KOPT-K1 (cell line): Measurements from ENCODE around the gene CORO1C.

Experiments used
- H3K27ac ChIP-seq: fragments of 200-600 bp; sonication (generic); 2 replicates; pipeline ENCODE4 v1.5.1; 2016; ENCODE audit warnings: antibody characterized with exemption, mild to moderate bottlenecking, low read depth, low read length; ENCODE audit not compliant: poor library complexity, severe bottlenecking
- H3K36me3 ChIP-seq: fragments of 200-600 bp; sonication (generic); 2 replicates; pipeline ENCODE4 v1.5.1; 2017; ENCODE audit warnings: antibody characterized with exemption, mild to moderate bottlenecking, low read length, moderate library complexity; ENCODE audit not compliant: insufficient read depth
- H3K9me3 ChIP-seq: fragments of 200-600 bp; sonication (generic); 2 replicates; pipeline ENCODE4 v1.5.1; 2017; ENCODE audit warnings: antibody characterized with exemption, low read length, mild to moderate bottlenecking; ENCODE audit not compliant: insufficient read depth, poor library complexity, severe bottlenecking

Gene CORO1C

DNA sequence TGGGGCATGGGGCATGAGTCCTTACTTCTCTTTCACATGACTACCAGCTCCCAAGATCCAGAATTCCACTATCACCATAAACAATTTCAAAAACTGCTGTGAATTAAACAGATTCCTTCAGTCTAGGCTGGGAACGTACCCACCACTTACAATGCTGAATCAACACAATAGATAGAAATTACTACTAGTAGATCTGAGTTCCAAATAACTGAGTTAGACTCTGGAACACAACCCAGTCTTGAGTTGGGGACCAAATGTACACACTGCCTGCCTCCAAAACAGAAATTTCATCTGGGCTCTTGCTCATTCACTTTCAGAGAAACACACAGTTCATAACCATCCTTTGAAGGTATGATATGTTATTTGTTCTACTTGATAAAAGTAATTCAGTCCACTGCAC is 8.9 kb downstream of the CORO1C start:
- Histone ChIP-seq H3K36me3 (no peaks in the 10 kb centered on the region), H3K9me3 (no peaks in the 10 kb centered on the region), H3K27ac (no peak overlapping the region)

DNA sequence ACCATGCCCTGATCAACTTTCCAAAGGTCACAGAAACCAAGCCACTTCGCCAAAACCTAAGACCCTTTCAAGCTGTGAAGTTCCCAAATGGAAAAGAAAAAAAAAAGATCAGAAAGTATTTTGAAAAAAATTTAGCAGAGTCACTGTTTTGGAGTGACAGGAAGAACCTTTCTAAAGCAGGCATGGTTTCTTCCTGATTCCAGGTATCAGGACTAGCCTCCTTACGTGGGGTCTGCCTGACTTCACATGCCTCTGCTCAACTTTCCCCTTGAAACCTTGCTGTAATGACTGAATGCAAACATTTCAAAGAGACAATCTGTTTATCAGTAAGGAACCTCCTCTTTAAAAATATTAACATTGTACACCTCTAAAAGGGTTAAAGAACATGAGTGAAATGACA is 9.5 kb downstream of the CORO1C start:
- H3K27ac ChIP-seq, result no peak overlapping the region
- peaks cover 2% of the 10 kb centered on the region; the same call in 1 of the 2 replicates for H3K36me3 ChIP-seq
- H3K9me3 ChIP-seq, result no peaks in the 10 kb centered on the region

DNA sequence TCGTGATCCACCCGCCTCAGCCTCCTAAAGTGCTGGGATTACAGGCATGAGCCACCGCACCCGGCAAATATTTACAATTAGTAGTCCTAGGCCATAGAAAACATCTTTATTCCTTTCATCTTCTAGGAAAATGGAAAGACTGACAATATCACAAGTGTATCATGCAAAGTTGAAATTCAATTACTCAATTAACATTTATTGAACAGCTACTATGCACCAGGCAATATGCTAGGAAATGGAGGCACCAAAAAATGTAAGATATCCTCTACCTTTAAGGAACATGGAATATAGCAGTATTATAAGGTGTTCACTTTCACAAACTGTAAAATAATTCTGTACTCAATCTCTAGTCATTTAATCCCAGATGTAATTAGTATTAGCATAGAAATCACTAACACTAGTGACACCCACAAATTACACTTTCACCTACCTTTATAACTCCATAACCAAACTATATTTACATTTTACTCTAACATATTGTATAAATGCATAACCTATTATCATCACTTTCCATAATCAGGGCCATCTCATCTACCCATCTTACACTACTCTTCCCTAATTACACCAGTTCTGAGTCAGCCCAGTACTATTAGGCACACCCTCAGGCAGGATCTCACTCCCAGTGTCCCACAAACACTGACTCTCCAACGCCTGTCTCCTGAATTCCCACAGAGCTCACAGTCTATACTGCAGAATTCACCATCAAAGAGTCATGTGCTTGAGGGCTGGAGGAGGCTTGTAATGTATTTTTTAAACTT is 10.4 kb downstream of the CORO1C start:
- Histone ChIP-seq H3K27ac (no peak overlapping the region), H3K9me3 (no peaks in the 10 kb centered on the region), H3K36me3 (peaks cover 4% of the 10 kb centered on the region; the same call in 1 of the 2 replicates)

DNA sequence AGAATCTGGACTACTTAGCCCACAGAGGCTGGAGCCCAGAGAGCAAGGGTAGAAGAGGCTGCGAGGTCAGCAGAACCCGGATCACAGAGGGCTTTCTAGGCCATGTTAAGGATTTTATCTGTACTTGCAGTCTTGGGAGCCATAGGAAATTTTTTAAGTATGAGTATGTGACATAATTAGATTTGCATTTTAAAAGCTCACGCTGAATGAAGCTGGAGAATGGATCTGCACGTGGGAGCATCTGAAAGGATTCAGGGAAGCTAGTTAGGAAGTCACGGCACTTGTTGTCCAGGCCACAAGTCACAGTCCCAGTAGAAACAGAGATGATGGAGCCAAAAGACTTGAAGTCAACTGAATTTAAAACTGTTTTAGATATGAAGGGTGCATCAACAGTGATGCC is 14.1 kb downstream of the CORO1C start:
- Histone ChIP-seq H3K27ac (no peak overlapping the region), H3K9me3 (no peaks in the 10 kb centered on the region), H3K36me3 (peaks cover 4% of the 10 kb centered on the region; the same call in 1 of the 2 replicates)

DNA sequence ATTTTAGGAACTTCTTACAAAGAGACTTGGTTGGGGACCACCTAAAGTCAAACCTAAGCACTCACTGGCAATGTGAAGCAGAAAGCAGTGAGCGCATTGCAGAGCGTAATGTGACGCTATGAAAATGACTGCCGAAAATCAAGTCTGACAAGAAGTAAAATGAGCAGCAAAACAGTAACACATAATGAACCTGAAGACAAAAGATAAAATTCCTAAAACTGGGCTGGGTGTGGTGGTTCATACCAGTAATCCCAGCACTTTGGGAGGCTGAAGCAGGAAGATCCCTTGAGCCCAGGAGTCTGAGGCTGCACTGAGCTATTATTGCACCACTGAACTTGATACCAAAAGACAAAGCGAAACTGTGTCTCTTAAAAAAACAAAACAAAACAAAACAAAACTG is 16.5 kb downstream of the CORO1C start:
- Histone ChIP-seq H3K27ac (no peak overlapping the region), H3K9me3 (no peaks in the 10 kb centered on the region), H3K36me3 (peaks cover 4% of the 10 kb centered on the region; the same call in 1 of the 2 replicates)

DNA sequence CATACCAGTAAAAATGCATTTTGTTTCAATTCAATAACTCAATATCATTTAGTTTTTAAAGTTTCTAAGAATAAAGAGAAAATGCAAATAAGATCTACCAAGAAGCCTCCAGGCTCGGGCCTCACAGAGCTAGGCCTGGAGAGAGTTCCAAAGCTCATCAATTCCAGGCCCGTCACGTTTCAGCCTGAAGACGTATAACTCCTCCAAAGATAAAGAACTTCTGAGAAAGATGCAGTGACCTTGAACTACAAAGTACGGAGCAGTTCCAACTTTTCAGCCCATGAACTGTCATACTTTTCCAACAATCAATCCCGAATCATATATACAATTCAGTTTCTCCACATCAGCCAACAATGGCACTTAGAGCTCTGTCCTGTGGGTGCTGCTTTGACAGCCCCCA is 17.8 kb downstream of the CORO1C start:
- H3K9me3 ChIP-seq, result no peaks in the 10 kb centered on the region
- H3K27ac ChIP-seq, result no peak overlapping the region
- H3K36me3 ChIP-seq, result peaks cover 4% of the 10 kb centered on the region; the same call in 1 of the 2 replicates

DNA sequence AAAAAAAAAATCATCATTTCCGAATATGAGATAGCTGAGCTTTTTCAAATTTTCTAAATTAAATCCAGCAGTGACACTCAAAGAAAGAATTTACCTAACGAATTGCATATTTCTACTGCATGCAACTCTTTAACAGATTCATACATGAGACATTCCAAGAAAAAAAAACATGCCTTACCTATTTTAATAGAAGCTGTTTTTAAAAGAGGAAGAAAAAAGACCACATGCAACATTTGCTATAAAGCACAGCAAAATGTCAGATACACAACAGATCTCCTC is 18.5 kb downstream of the CORO1C start:
- Histone ChIP-seq H3K9me3 (no peaks in the 10 kb centered on the region), H3K36me3 (peaks cover 4% of the 10 kb centered on the region; the same call in 1 of the 2 replicates), H3K27ac (no peak overlapping the region)

DNA sequence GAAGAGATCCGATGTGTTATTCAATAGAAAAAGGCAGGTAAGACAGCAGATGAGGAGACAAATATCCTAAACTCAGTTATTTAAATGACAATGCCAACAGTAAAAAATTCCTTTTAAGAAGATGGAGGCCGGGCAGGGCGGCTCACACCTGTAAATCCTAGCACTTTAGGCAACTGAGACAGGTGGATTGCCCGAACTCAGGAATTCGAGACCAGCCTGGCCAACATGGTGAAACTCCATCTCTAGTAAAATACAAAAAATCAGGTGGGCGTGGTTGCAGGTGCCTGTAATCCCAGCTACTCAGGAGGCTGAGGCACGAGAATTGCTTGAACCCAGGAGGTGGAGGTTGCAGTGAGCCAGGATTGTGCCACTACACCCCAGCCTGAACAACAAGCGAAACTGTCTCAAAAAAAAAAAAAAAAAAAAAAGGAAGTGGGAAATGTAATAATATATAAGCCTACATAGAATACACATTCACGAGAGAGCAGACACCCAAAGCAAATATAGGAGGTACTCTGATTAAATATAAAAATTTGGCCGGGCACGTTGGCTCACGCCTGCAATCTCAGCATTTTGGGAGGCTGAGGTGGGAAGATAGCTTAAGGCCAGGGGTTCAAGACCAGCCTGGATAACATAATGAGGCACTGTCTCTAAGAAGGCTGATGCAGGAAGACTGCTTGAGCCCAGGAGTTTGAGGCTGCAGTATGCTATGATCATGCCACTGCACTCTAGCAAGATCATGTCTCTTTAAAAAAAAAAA is 19.0 kb downstream of the CORO1C start:
- H3K27ac ChIP-seq, result no peak overlapping the region
- no peaks in the 10 kb centered on the region for H3K9me3 ChIP-seq
- peaks cover 4% of the 10 kb centered on the region; the same call in 1 of the 2 replicates for H3K36me3 ChIP-seq

DNA sequence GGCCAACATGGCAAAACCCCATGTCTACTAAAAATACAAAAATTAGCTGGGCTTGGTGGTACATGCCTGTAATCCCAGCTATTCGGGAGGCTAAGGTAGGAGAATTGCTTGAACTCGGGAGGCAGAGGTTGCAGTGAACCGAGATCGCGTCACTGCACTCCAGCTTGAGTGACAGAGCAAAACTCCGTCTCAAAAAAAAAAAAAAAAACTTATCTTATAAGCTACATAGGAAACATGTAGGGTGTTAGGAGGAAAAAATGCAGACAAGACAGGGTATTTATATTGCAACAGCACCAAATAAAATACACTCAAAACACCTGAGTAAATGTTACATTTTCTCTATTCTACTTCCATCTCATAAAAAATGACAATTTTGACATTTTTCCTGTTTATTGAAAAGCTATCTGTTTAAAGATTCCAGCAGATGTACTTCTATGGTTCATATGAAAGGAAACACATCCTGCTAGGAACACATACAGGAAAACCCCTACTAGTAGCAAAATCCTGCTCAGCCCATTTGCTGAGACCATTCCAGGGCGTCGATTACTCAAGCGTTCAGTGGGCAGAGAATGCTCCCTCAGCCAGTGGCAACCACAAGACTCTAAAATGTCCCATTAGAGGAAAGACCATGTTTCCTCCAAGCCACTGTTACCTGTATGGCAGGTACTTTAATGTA is 19.7 kb downstream of the CORO1C start:
- Histone ChIP-seq H3K36me3 (no peaks in the 10 kb centered on the region; the same call in 1 of the 2 replicates), H3K27ac (no peak overlapping the region), H3K9me3 (no peaks in the 10 kb centered on the region)

DNA sequence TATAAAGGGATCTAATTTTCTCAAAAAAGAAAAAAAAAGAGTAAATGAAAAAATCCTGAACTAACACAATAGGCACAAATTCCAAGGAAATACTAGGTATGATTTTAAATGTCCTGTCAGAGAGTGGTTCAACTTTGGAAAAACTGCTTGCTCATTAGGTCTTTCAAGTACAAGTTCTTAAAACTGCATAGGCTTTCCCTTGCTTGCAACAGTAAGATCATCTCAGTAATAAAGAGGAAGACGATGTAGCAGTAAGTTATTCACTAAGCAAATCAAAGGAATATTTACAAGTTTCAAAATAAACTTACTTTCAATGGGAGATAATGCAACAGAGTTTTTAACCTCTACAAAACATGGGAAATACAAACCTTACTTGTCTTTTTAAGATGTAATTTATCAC is 21.6 kb downstream of the CORO1C start:
- no peaks in the 10 kb centered on the region for H3K9me3 ChIP-seq
- no peak overlapping the region for H3K27ac ChIP-seq
- H3K36me3 ChIP-seq, result no peaks in the 10 kb centered on the region

DNA sequence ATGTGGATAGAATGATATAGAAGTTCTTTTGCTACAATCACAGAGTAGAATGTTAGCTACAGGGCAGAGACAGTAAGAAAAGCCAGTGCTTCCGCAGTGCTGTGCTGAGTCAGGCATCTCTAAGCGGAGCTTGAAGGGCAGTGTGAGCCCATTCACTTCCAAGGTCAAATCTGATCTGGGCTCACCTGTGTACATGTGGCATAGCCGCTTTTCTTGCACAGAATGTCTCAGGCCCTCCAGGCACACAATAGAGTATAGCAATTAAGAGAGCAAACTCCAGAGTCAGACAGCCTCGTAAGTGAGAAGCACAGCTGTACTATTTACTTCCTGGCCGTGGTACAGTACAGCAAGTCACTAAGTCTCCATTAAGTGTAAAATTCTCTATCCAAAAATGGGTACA is 26.8 kb downstream of the CORO1C start:
- Histone ChIP-seq H3K9me3 (no peaks in the 10 kb centered on the region), H3K36me3 (peaks cover 15% of the 10 kb centered on the region), H3K27ac (no peak overlapping the region)

DNA sequence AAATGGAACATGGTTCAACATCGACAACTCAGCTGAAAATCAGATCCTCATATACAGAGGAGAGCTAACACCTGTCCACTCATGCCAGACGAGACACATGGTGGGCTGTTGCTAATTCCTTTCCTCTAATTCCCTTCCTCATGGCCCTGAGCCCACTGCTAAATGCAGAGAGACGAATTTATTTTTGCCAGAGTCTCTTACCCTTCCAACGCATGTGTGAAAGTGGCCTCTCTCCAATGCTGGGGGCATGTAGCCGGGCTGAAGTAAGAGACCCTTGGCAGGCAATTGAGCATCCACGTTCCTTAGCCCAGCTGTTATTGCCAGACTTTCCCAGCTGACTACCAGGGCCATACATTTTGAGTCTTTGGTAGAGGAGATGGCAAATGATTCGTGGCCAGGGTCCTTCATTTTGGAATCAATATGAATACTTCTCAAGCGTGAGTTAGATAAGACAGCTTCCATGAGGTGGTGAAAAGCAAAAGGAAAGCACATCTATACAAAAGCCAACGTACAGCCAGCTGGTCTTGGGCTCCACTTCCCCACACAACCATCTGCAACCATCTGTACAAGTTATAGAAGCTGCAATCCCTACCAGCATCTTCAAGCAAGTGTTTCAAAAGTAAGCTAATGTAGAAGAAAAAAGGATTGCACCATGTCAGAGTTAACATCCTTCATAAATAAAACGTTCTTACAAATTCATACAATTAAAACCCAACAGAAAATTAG is 28.6 kb downstream of the CORO1C start:
- no peak overlapping the region for H3K27ac ChIP-seq

DNA sequence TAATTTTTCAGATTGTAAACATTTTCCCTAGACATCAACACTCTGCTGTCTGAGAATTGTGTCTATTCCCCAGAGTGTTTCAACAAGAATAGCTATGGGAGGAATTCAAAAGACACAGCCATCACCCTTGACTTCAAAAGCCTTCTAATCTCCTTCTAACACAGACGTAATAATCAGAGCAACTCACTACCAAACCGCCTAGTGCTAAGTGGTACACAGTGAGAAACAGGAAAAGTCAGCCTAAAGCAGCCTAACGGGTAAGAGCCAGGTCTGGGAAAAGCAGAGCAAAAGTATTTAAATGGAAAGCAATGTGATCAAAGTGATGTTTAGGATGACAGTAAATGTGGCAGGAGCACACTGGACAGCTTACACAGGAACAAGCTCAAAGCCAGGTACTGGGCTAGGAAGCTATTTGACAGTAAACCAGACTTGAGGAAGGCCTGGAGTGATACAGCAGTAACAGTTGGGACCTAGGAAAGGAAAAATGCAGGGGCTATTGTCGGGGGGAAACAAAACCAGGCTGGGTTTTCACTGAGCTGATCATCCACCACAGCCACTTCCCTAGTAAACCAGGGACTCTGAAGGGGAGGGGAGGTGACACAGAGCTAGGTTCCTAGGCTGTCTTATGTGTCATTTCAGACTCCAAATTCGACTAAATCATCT is 29.4 kb downstream of the CORO1C start:
- Histone ChIP-seq H3K36me3 (peaks cover 26% of the 10 kb centered on the region), H3K9me3 (no peaks in the 10 kb centered on the region), H3K27ac (no peak overlapping the region)

More for the DNA sequence above, 28.6 kb downstream of the CORO1C start:
- Histone ChIP-seq H3K9me3 (no peaks in the 10 kb centered on the region), H3K36me3 (peaks cover 26% of the 10 kb centered on the region)

DNA sequence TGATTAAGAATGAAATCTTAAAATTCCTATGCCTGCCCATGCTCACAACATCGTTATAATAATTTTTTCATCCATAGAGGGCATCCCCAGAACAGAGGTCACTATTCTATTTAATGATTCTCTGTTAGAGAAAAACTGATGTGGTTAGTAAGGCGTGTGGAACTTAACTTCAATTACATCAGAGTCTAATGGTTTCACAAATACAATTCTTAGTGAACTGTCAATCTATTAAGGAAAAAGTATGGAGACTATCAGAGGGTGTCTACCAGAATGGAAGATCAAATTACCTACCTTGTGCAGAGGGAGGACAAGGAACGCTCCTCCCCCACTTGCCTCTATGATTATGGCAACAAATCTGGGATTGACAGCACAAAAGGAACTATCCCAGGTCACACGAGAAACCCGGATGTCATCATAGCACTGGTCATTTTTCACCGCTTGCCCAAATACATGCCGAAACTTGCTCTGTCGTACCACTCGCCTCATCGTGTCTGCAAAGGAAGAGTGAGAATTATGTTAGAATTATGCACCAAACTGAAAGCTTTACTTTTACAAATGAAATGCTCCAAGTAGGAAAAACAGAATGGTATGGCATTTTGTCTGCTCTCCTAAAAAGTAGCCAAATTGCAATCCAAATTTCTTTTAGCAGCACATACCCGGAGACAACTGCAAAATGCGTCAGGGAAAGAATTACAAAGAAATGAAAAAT is 30.3 kb downstream of the CORO1C start:
- H3K36me3 ChIP-seq, result peaks cover 26% of the 10 kb centered on the region
- H3K27ac ChIP-seq, result no peak overlapping the region
- H3K9me3 ChIP-seq, result no peaks in the 10 kb centered on the region
